GM10266 (cell line): ENCODE measurements around the gene OR2Z1.
"Not testable (repeated sequence)": the region's sequence is repeated elsewhere in the genome, so short reads cannot be mapped to it uniquely, and the experiment has no call there.

Experiments
- DNase-seq: peaks from one replicate; pipeline ENCODE4 v3.0.0; 2012; ENCODE audit errors: extremely low spot score
- CTCF ChIP-seq: IDR thresholded peaks from 2 replicates; pipeline ENCODE4 v1.5.1; 2012; ENCODE audit warnings: mild to moderate bottlenecking, low read depth; ENCODE audit not compliant: control insufficient read depth, insufficient read depth; ENCODE audit errors: missing control alignments

Gene OR2Z1

DNA sequence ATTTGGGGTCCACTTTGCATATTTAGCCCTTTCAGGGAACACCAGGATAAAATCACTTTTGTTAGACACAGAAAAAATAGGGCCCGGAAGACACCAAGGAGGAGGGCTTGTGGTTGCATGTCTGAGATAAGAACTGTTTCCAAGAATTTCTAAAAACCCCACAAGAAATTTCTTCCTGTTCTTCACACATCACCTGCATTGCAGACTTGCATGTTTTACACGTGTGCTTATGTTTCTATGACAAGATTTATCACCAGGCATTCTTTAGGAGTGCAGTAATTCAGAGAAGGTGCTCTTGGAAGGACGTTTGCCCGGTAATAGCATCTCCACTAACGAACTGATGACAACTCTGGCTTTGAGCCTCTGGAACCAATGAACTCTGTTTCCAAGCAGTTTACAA is 15.7 kb upstream of the OR2Z1 start:
- no peak for DNase-seq

DNA sequence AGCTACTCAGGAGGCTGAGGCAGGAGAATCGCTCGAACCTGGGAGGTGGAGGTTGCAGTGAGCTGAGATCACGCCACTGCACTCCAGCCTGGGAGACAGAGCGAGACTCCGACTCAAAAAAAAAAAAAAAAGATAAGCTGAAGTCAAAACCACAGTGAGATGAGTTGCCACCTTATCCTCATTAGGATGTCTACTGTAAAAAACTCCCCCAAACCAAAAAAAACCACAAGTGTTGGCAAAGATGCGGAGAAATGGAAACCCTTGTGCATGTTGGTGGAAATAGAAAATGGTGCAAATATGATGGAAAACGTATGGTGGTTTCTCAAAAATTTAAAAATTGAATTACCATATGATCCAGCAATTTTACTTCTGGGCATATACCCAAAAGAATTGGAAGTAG is 11.1 kb upstream of the OR2Z1 start:
- not testable (repeated sequence) for DNase-seq

More for the DNA sequence above, 15.7 kb upstream of the OR2Z1 start:
- no peak for TF ChIP-seq CTCF

GRCh38 chr19:8722032-8722431 is 598 bp downstream of the OR2Z1 start:
- DNase-seq: no peak
- TF ChIP-seq CTCF: no peak

DNA sequence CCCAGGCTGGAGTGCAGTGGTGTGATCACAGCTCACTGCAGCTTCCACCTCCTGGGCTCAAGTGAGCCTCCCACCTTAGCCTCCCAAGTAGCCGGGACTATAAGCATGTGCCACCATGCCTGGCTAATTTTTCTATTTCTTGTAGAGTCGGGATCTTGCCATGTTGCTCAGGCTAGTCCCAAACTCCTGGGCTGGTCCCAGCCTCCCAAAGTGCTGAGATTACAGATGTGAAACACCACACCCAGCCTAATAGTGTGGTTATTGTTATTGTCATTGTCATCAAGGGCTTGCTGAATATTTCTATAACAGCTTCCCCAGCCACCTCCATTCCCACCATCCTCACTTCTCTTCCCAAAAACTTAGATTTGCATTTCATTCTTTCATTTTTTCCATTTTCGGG is 2.8 kb downstream of the OR2Z1 start:
- no peak for TF ChIP-seq CTCF
- DNase-seq: no peak

GRCh38 chr19:8731428-8732169 is 10.2 kb downstream of the OR2Z1 start:
- no peak for DNase-seq
- no peak for TF ChIP-seq CTCF

GRCh38 chr19:8738377-8738776 is 16.9 kb downstream of the OR2Z1 start:
- DNase-seq: no peak
- no peak for TF ChIP-seq CTCF

- DNase-seq: not testable (repeated sequence)
Measured at GRCh38 chr19:8739291-8740065, 18.0 kb downstream of the OR2Z1 start.

- not testable (repeated sequence) for DNase-seq
Measured at GRCh38 chr19:8767257-8767656, 45.8 kb downstream of the OR2Z1 start.

GRCh38 chr19:8769265-8769664 is 47.8 kb downstream of the OR2Z1 start:
- DNase-seq: not testable (repeated sequence)

- DNase-seq: not testable (repeated sequence)
Measured at GRCh38 chr19:8773587-8773986, 52.2 kb downstream of the OR2Z1 start.
